ENCODE data around the gene GINS3. TPM values are rescaled to one million over a fixed set of nuclear protein-coding genes. Genes with fewer than 3 reads are reported as not detected.
A peak's percentile ranks its signal among the peaks of the same experiment; 100 is the strongest.
"Not testable (repeated sequence)": the region's sequence is repeated elsewhere in the genome, so short reads cannot be mapped to it uniquely, and the experiment has no call there.

GINS3 gene
- total RNA-seq, 2 donors from 2014 or later = 18.1 to 23.9 TPM

GRCh38 chr16:58371841-58372240 lies 20.4 kb upstream of the GINS3 start:
- H3K4me1 Mint-ChIP-seq (ENCODE audit: low read depth) = no peaks in the 10 kb centered on the region
- no peak for ATAC-seq (replicated peaks in 1 of 2)
- no peak overlapping the region for H3K4me3 Mint-ChIP-seq

GRCh38 chr16:58375386-58375785 lies 16.9 kb upstream of the GINS3 start:
- Mint-ChIP-seq H3K27ac (no peak overlapping the region), H3K27me3 (ENCODE audit: low read depth) (peaks cover 18% of the 10 kb centered on the region), H3K9me3 (peaks cover 0 to 3% of the 10 kb centered on the region in 2 donors), H3K36me3 (ENCODE audit: insufficient read depth in 2 of 2) (no peaks in the 10 kb centered on the region), H3K4me1 (ENCODE audit: low read depth) (no peaks in the 10 kb centered on the region), H3K4me3 (no peak overlapping the region)
- DNase-seq (no peak), ATAC-seq (replicated peaks in 1 of 2) (no peak)

More at GRCh38 chr16:58371841-58372240, 20.4 kb upstream of the GINS3 start:
- no peaks in the 10 kb centered on the region for H3K36me3 Mint-ChIP-seq (ENCODE audit: insufficient read depth in 2 of 2)
- no peak for DNase-seq
- no peaks in the 10 kb centered on the region for H3K9me3 Mint-ChIP-seq
- peaks cover 29% of the 10 kb centered on the region for H3K27me3 Mint-ChIP-seq (ENCODE audit: low read depth)
- H3K27ac Mint-ChIP-seq = no peak overlapping the region

- Mint-ChIP-seq H3K9me3 (peaks cover 0 to 3% of the 10 kb centered on the region in 2 donors), H3K27me3 (ENCODE audit: low read depth) (peaks cover 17% of the 10 kb centered on the region), H3K4me1 (ENCODE audit: low read depth) (no peaks in the 10 kb centered on the region), H3K36me3 (ENCODE audit: insufficient read depth in 2 of 2) (no peaks in the 10 kb centered on the region), H3K27ac (no peak overlapping the region), H3K4me3 (no peak overlapping the region)
- DNase-seq = no peak
- no peak for ATAC-seq (replicated peaks in 1 of 2)
These were observed 14.3 kb upstream of the GINS3 start for GRCh38 chr16:58377932-58378331.

- Mint-ChIP-seq H3K27ac (no peak overlapping the region), H3K4me3 (no peak overlapping the region), H3K27me3 (ENCODE audit: low read depth) (peaks cover 14% of the 10 kb centered on the region), H3K9me3 (peaks cover 0 to 3% of the 10 kb centered on the region in 2 donors), H3K4me1 (ENCODE audit: low read depth) (no peaks in the 10 kb centered on the region), H3K36me3 (ENCODE audit: insufficient read depth in 2 of 2) (no peaks in the 10 kb centered on the region)
- ATAC-seq (replicated peaks in 1 of 2) (no peak), DNase-seq (no peak)
These were observed 13.9 kb upstream of the GINS3 start for GRCh38 chr16:58378401-58378800.

- Mint-ChIP-seq H3K27me3 (ENCODE audit: low read depth) (peaks cover 11% of the 10 kb centered on the region), H3K4me1 (ENCODE audit: low read depth) (peaks cover 4% of the 10 kb centered on the region), H3K36me3 (ENCODE audit: insufficient read depth in 2 of 2) (no peaks in the 10 kb centered on the region), H3K9me3 (peaks cover 0 to 3% of the 10 kb centered on the region in 2 donors), H3K27ac (no peak overlapping the region), H3K4me3 (no peak overlapping the region)
- DNase-seq (no peak), ATAC-seq (replicated peaks in 1 of 2) (no peak)
These were observed 12.5 kb upstream of the GINS3 start for GRCh38 chr16:58379736-58380135.

- peaks cover 5% of the 10 kb centered on the region for H3K4me1 Mint-ChIP-seq (ENCODE audit: low read depth)
- no peak overlapping the region for H3K27ac Mint-ChIP-seq
- no peak for DNase-seq
- H3K9me3 Mint-ChIP-seq = peaks cover 0 to 3% of the 10 kb centered on the region in 2 donors
- no peaks in the 10 kb centered on the region for H3K36me3 Mint-ChIP-seq (ENCODE audit: insufficient read depth in 2 of 2)
- no peak overlapping the region for H3K4me3 Mint-ChIP-seq
- no peak for ATAC-seq (replicated peaks in 1 of 2)
- peaks cover 14% of the 10 kb centered on the region for H3K27me3 Mint-ChIP-seq (ENCODE audit: low read depth)
These were observed 10.6 kb upstream of the GINS3 start for GRCh38 chr16:58381661-58382060.

GRCh38 chr16:58384437-58385055 lies 7.7 kb upstream of the GINS3 start:
- Mint-ChIP-seq H3K36me3 (ENCODE audit: insufficient read depth in 2 of 2) (no peaks in the 10 kb centered on the region), H3K9me3 (peaks cover 0 to 3% of the 10 kb centered on the region in 2 donors), H3K4me1 (ENCODE audit: low read depth) (peaks cover 5% of the 10 kb centered on the region), H3K27ac (no peak overlapping the region), H3K4me3 (no peak overlapping the region), H3K27me3 (ENCODE audit: low read depth) (peaks cover 10% of the 10 kb centered on the region)
- no peak for DNase-seq
- no peak for ATAC-seq (replicated peaks in 1 of 2)

GRCh38 chr16:58385218-58385773 lies 7.0 kb upstream of the GINS3 start:
- DNase-seq (no peak), ATAC-seq (replicated peaks in 1 of 2) (no peak)
- H3K4me3 Mint-ChIP-seq = no peak overlapping the region
- H3K27ac Mint-ChIP-seq = no peak overlapping the region
- peaks cover 5% of the 10 kb centered on the region for H3K4me1 Mint-ChIP-seq (ENCODE audit: low read depth)
- no peaks in the 10 kb centered on the region for H3K9me3 Mint-ChIP-seq
- H3K36me3 Mint-ChIP-seq (ENCODE audit: insufficient read depth in 2 of 2) = no peaks in the 10 kb centered on the region
- peaks cover 10% of the 10 kb centered on the region for H3K27me3 Mint-ChIP-seq (ENCODE audit: low read depth)

- Mint-ChIP-seq H3K9me3 (no peaks in the 10 kb centered on the region), H3K4me3 (no peak overlapping the region), H3K4me1 (ENCODE audit: low read depth) (peaks cover 17% of the 10 kb centered on the region), H3K27me3 (ENCODE audit: low read depth) (peaks cover 4% of the 10 kb centered on the region), H3K36me3 (ENCODE audit: insufficient read depth in 2 of 2) (peaks cover 9 to 10% of the 10 kb centered on the region in 2 donors), H3K27ac (no peak overlapping the region)
- DNase-seq = no peak
- ATAC-seq (replicated peaks in 1 of 2) = no peak
These were observed 2.5 kb upstream of the GINS3 start for GRCh38 chr16:58389724-58390123.

GRCh38 chr16:58393138-58393504 lies 850 bp downstream of the GINS3 start:
- H3K4me1 Mint-ChIP-seq (ENCODE audit: low read depth) = peaks cover 17% of the 10 kb centered on the region
- peaks cover 11 to 12% of the 10 kb centered on the region in 2 donors for H3K36me3 Mint-ChIP-seq (ENCODE audit: insufficient read depth in 2 of 2)
- no peaks in the 10 kb centered on the region for H3K27me3 Mint-ChIP-seq (ENCODE audit: low read depth)
- ATAC-seq (replicated peaks in 1 of 2) = peak; percentile 3 to 10
- DNase-seq = peak in 1 of 2 donors; percentile 4
- H3K27ac Mint-ChIP-seq = peak overlapping the region; percentile 100
- H3K9me3 Mint-ChIP-seq = no peaks in the 10 kb centered on the region
- peak overlapping the region; percentile 98 to 99 for H3K4me3 Mint-ChIP-seq

- not testable (repeated sequence) for H3K9me3 Mint-ChIP-seq; H3K27me3 Mint-ChIP-seq (ENCODE audit: low read depth); ATAC-seq (replicated peaks in 1 of 2); H3K4me3 Mint-ChIP-seq; H3K27ac Mint-ChIP-seq; DNase-seq
- peaks cover 12 to 14% of the 10 kb centered on the region in 2 donors for H3K36me3 Mint-ChIP-seq (ENCODE audit: insufficient read depth in 2 of 2)
- peaks cover 21% of the 10 kb centered on the region for H3K4me1 Mint-ChIP-seq (ENCODE audit: low read depth)
These were observed 4.6 kb downstream of the GINS3 start for GRCh38 chr16:58396897-58397296.

- no peak overlapping the region for H3K4me3 Mint-ChIP-seq
- no peak overlapping the region for H3K27ac Mint-ChIP-seq
- H3K36me3 Mint-ChIP-seq (ENCODE audit: insufficient read depth in 2 of 2) = peaks cover 5 to 13% of the 10 kb centered on the region in 2 donors
- ATAC-seq (replicated peaks in 1 of 2) (peak; percentile 43 to 55), DNase-seq (no peak)
- H3K4me1 Mint-ChIP-seq (ENCODE audit: low read depth) = peaks cover 9% of the 10 kb centered on the region
- no peaks in the 10 kb centered on the region for H3K27me3 Mint-ChIP-seq (ENCODE audit: low read depth)
- no peaks in the 10 kb centered on the region for H3K9me3 Mint-ChIP-seq
These were observed 7.7 kb downstream of the GINS3 start for GRCh38 chr16:58399718-58400633.

GRCh38 chr16:58401305-58401704 lies 9.0 kb downstream of the GINS3 start:
- DNase-seq; ATAC-seq (replicated peaks in 1 of 2); H3K36me3 Mint-ChIP-seq (ENCODE audit: insufficient read depth in 2 of 2); H3K27me3 Mint-ChIP-seq (ENCODE audit: low read depth); H3K27ac Mint-ChIP-seq; H3K9me3 Mint-ChIP-seq; H3K4me3 Mint-ChIP-seq; H3K4me1 Mint-ChIP-seq (ENCODE audit: low read depth): not testable (repeated sequence)
